ENCODE results near the gene CGRRF1.

Gene CGRRF1

GRCh38 chr14:54488646-54489317 lies 20.9 kb upstream of the CGRRF1 start, which contains the start of gene GMFB (continued):
- TF ChIP-seq PATZ1 (tag by site-specific recombination; IDR thresholded peaks at IDR 0.05), result peak; percentile 73
- peak; percentile 83; the same call in 1 of the 2 replicates for TF ChIP-seq PRDM10 (tag by site-specific recombination; IDR thresholded peaks at IDR 0.05)
- peak; percentile 87 for TF ChIP-seq ZNF335 (tag by site-specific recombination; conservative IDR thresholded peaks at IDR 0.05)
- TF ChIP-seq ZBTB26 (tag by site-specific recombination; optimal IDR thresholded peaks at IDR 0.05), result peak; percentile 39
- TF ChIP-seq ZNF391 (tag by site-specific recombination; IDR thresholded peaks at IDR 0.05; ENCODE audit: borderline replicate concordance, low read depth), result peak; percentile 83
- TF ChIP-seq SP3 (tag by site-specific recombination; IDR thresholded peaks at IDR 0.05), result peak; percentile 47
- TF ChIP-seq ZNF626 (tag by site-specific recombination; IDR thresholded peaks at IDR 0.05), result no peak
- 0 out of 2 replicates have a peak, but pooled peaks have one; percentile 29 for TF ChIP-seq ZNF561 (tag by site-specific recombination; IDR thresholded peaks at IDR 0.05; ENCODE audit: borderline replicate concordance)
- no peak for TF ChIP-seq ZNF747 (tag by site-specific recombination; IDR thresholded peaks at IDR 0.05)
- peak; percentile 26; the same call in 1 of the 2 replicates for TF ChIP-seq ZNF518A (tag by site-specific recombination; conservative IDR thresholded peaks at IDR 0.05; ENCODE audit: low read depth)
- peak; percentile 86 for TF ChIP-seq ZBTB8A (tag by site-specific recombination; IDR thresholded peaks at IDR 0.05)
- TF ChIP-seq ZNF362 (tag by site-specific recombination; IDR thresholded peaks at IDR 0.05), result peak; percentile 99
- no peak for TF ChIP-seq ZNF112 (tag by site-specific recombination; IDR thresholded peaks at IDR 0.05)
- TF ChIP-seq ZFHX2 (tag by site-specific recombination; conservative IDR thresholded peaks at IDR 0.05), result peak; percentile 54; the same call in 1 of the 2 replicates
